Activated naive CD4-positive, alpha-beta T cell treated with Interleukin-2 at 50 U/mL for 16 hours (primary cell): ENCODE data around the gene XKR7.

ENCODE experiments used
- DNase-seq: peaks from one replicate; pipeline ENCODE4 v3.0.0-alpha.2; 2020

The XKR7 gene

GRCh38 chr20:31981784-31982183 is 13.8 kb downstream of the XKR7 start:
- DNase-seq, result no peak

GRCh38 chr20:31984981-31985471 is 17.1 kb downstream of the XKR7 start:
- no peak for DNase-seq

GRCh38 chr20:31987744-31988143 is 19.8 kb downstream of the XKR7 start:
- no peak for DNase-seq

GRCh38 chr20:31988430-31989015 is 20.6 kb downstream of the XKR7 start:
- no peak for DNase-seq

GRCh38 chr20:31989030-31989645 is 21.2 kb downstream of the XKR7 start:
- DNase-seq, result no peak

- no peak for DNase-seq
Measured at GRCh38 chr20:31990641-31991338, 22.8 kb downstream of the XKR7 start.

GRCh38 chr20:31991339-31991705 is 23.4 kb downstream of the XKR7 start:
- no peak for DNase-seq

GRCh38 chr20:31992086-31992485 is 24.1 kb downstream of the XKR7 start:
- no peak for DNase-seq

- no peak for DNase-seq
Measured at GRCh38 chr20:31996996-31997395, 29.0 kb downstream of the XKR7 start.

- DNase-seq, result no peak
Measured at GRCh38 chr20:31998246-31998645, 30.3 kb downstream of the XKR7 start.

GRCh38 chr20:32003325-32003724 is 35.4 kb downstream of the XKR7 start:
- DNase-seq, result no peak

GRCh38 chr20:32004963-32005362 is 37.0 kb downstream of the XKR7 start:
- no peak for DNase-seq

- DNase-seq, result no peak
Measured at GRCh38 chr20:32006053-32006452, 38.1 kb downstream of the XKR7 start.

- no peak for DNase-seq
Measured at GRCh38 chr20:32006841-32007786, 39.2 kb downstream of the XKR7 start.

- DNase-seq, result no peak
Measured at GRCh38 chr20:32007787-32008616, 40.1 kb downstream of the XKR7 start.

GRCh38 chr20:32009564-32009963 is 41.6 kb downstream of the XKR7 start:
- no peak for DNase-seq

- no peak for DNase-seq
Measured at GRCh38 chr20:32010101-32010500, 42.1 kb downstream of the XKR7 start, which contains the start of gene CCM2L. Gene CCM2L (plus strand): TSS chr20:32010438. CDS start chr20:32010455, 17 bp downstream.

GRCh38 chr20:32010666-32011065 is 42.7 kb downstream of the XKR7 start:
- DNase-seq, result no peak

GRCh38 chr20:32012159-32012688 is 44.3 kb downstream of the XKR7 start:
- DNase-seq, result no peak

- DNase-seq, result no peak
Measured at GRCh38 chr20:32013326-32013725, 45.4 kb downstream of the XKR7 start.

- DNase-seq, result peak; percentile 46
Measured at GRCh38 chr20:32017711-32018251, 49.8 kb downstream of the XKR7 start.
